PC-3 (cell line): ENCODE measurements around the gene PPTC7. TPM values are rescaled to one million over a fixed set of nuclear protein-coding genes. Genes with fewer than 3 reads are reported as not detected.
"Not testable (repeated sequence)": the region's sequence is repeated elsewhere in the genome, so short reads cannot be mapped to it uniquely, and the experiment has no call there.

Experiments used
- ATAC-seq: fragments of 200-7000 bp; cut with Tn5 transposase; 2 replicates; pipeline ENCODE4 v1.9.1; 2020; ENCODE audit warnings: mild to moderate bottlenecking, moderate library complexity
- BruUV-seq: library from RNA; stranded (reverse); fragments of 400-500 nt; replicated peaks from 2 replicates; lab custom pipeline; 2021; lab: Mats Ljungman, UMichigan
- CTCF ChIA-PET: fragments of 300-600 bp; sonication (Branson Sonifier 250); formaldehyde crosslinking; loops from one replicate; lab custom pipeline; 2022; ENCODE audit warnings: antibody characterized with exemption; lab: Charles Lee
- POLR2A ChIA-PET: fragments of 300-600 bp; sonication (Branson Sonifier 250); formaldehyde crosslinking; loops from one replicate; lab custom pipeline; 2022; ENCODE audit warnings: antibody characterized with exemption; ENCODE audit not compliant: unreplicated experiment; lab: Charles Lee
- DNase-seq: peaks from one replicate; pipeline ENCODE4 v3.0.0-alpha.2; 2015
- H2AFZ ChIP-seq: fragments of 300-600 bp; sonication (generic); 2 replicates; pipeline ENCODE4 v1.6.0; 2016; ENCODE audit warnings: antibody characterized with exemption, low read length
- H3F3A ChIP-seq: fragments of 300-600 bp; sonication (generic); one replicate; pipeline ENCODE4 v1.6.0; 2017; ENCODE audit warnings: antibody characterized with exemption, low read length, control low read depth, mild to moderate bottlenecking; ENCODE audit not compliant: unreplicated experiment
- H3K27ac ChIP-seq: fragments of 300-600 bp; sonication (generic); 2 replicates; pipeline ENCODE4 v1.5.1; 2016; ENCODE audit warnings: mild to moderate bottlenecking, low read length
- H3K27me3 ChIP-seq: fragments of 300-600 bp; sonication (generic); 2 replicates; pipeline ENCODE4 v1.6.1; 2016; ENCODE audit warnings: low read length, mixed read lengths
- H3K36me3 ChIP-seq: fragments of 300-600 bp; sonication (generic); 2 replicates; pipeline ENCODE4 v1.6.1; 2016; ENCODE audit warnings: low read depth, mixed run types, low read length, mixed read lengths
- H3K4me1 ChIP-seq: fragments of 300-600 bp; sonication (generic); 2 replicates; pipeline ENCODE4 v1.5.1; 2016; ENCODE audit warnings: low read length; ENCODE audit not compliant: insufficient read depth
- H3K4me2 ChIP-seq: fragments of 300-600 bp; sonication (generic); 2 replicates; pipeline ENCODE4 v1.6.0; 2016; ENCODE audit warnings: low read length
- H3K4me3 ChIP-seq: fragments of 300-600 bp; sonication (generic); 2 replicates; pipeline ENCODE4 v1.5.1; 2016; ENCODE audit warnings: mild to moderate bottlenecking, low read length, mixed read lengths
- H3K79me2 ChIP-seq: fragments of 300-600 bp; sonication (generic); 2 replicates; pipeline ENCODE4 v1.6.1; 2017; ENCODE audit warnings: low read length, mixed read lengths
- H3K9ac ChIP-seq: fragments of 300-600 bp; sonication (generic); 2 replicates; pipeline ENCODE4 v1.6.0; 2016; ENCODE audit warnings: mild to moderate bottlenecking, low read length
- H3K9me2 ChIP-seq: fragments of 300-600 bp; sonication (generic); replicated peaks from 2 replicates; pipeline ENCODE4 v1.6.1; 2016; ENCODE audit warnings: mixed run types, low read length, mixed read lengths
- H3K9me3 ChIP-seq: fragments of 300-600 bp; sonication (generic); 2 replicates; pipeline ENCODE4 v1.6.1; 2016; ENCODE audit warnings: low read length, mixed read lengths
- H4K20me1 ChIP-seq: fragments of 300-600 bp; sonication (generic); 2 replicates; pipeline ENCODE4 v1.6.1; 2016; ENCODE audit warnings: low read length, mixed read lengths
- CTCF ChIP-seq: fragments of 300-600 bp; sonication (generic); conservative IDR thresholded peaks from 2 replicates; pipeline ENCODE4 v1.5.1; 2017; ENCODE audit warnings: antibody characterized with exemption, low read depth, mild to moderate bottlenecking, low read length
- EZH2 ChIP-seq: fragments of 300-600 bp; sonication (generic); IDR thresholded peaks from one replicate; pipeline ENCODE4 v1.6.1; 2017; ENCODE audit warnings: antibody characterized with exemption, mild to moderate bottlenecking, low read length; ENCODE audit not compliant: unreplicated experiment
- EZH2phosphoT487 ChIP-seq: fragments of 300-600 bp; sonication (generic); IDR thresholded peaks from 2 replicates; pipeline ENCODE4 v1.6.1; 2018; ENCODE audit warnings: mild to moderate bottlenecking, antibody characterized with exemption, low read length, borderline replicate concordance
- intact Hi-C: fragments of 100-400 bp; cut with micrococcal nuclease; formaldehyde crosslinking; loops from 2 replicates; pipeline ENCODE4 v1.9.0; 2023
- total RNA-seq: library from RNA; depleted of rRNA; stranded (reverse); fragments of >200 nt; gene quantifications from 2 replicates; pipeline ENCODE4 v1.2.3, GENCODE V29; 2014

PPTC7 gene
- total RNA-seq, 1 experiment from 2014 or later = 9.0 TPM

DNA sequence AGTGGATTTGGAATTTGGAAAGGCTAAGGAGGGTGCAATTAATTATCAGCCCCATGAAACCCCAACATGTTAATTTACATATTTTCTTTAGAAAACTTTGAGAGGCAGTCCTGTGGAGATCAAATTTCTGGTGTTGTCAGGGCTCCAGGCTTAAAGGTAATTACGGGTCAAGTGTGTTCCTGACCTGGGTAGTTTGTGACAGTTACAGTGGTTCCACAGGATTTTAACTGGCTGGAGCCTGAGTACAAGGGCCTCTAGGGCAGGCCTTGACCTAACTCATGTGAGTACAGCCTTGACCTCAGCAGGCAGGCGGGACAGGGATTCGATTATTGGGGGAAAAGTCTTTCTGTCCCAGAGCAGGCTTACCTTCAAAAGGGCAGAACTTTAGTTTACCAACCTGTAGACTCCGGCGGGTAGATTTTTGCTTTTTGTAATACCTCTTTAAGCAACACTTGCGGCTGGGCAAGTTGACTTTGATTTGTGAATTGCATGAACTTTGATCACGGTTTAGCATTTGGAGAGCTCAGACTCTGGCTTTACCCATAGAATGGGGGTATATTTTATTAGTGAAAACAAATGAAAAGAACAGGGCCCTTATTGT is 8.4 kb upstream of the PPTC7 start:
- POLR2A ChIA-PET = no interaction called here
- H2AFZ ChIP-seq = no peak overlapping the region

GRCh38 chr12:110590806-110591326 is 7.7 kb upstream of the PPTC7 start:
- H4K20me1 ChIP-seq = no peaks in the 10 kb centered on the region
- CTCF ChIA-PET = no interaction called here
- H3K4me1 ChIP-seq = no peaks in the 10 kb centered on the region
- H3K4me2 ChIP-seq = no peak overlapping the region
- H3K79me2 ChIP-seq = no peaks in the 10 kb centered on the region
- intact Hi-C loops = no loop called here
- no peaks in the 10 kb centered on the region for H3K9me2 ChIP-seq
- H3K36me3 ChIP-seq = no peaks in the 10 kb centered on the region
- ATAC-seq = no peak
- H3K9ac ChIP-seq = no peak overlapping the region
- no peaks in the 10 kb centered on the region for H3K9me3 ChIP-seq
- POLR2A ChIA-PET = no interaction called here
- H3K27me3 ChIP-seq = no peaks in the 10 kb centered on the region
- no peaks in the 10 kb centered on the region for H3F3A ChIP-seq
- TF ChIP-seq EZH2phosphoT487 (no peak), EZH2 (no peak), CTCF (no peak)
- DNase-seq = no peak
- H3K27ac ChIP-seq = no peak overlapping the region
- BruUV-seq = no TSS peak
- H2AFZ ChIP-seq = 0 out of 2 replicates have a peak overlapping the region, but pooled peaks have one; percentile 25
- no peak overlapping the region for H3K4me3 ChIP-seq

More for the DNA sequence above, 8.4 kb upstream of the PPTC7 start:
- no peak overlapping the region for H3K4me2 ChIP-seq
- no peaks in the 10 kb centered on the region for H3F3A ChIP-seq
- H3K27me3 ChIP-seq = no peaks in the 10 kb centered on the region
- CTCF ChIA-PET = no interaction called here
- no peaks in the 10 kb centered on the region for H3K9me2 ChIP-seq
- H3K9ac ChIP-seq = no peak overlapping the region
- DNase-seq = no peak
- BruUV-seq = no TSS peak
- intact Hi-C loops = no loop called here
- H3K27ac ChIP-seq = no peak overlapping the region
- no peaks in the 10 kb centered on the region for H4K20me1 ChIP-seq
- TF ChIP-seq CTCF = no peak
- no peak for TF ChIP-seq EZH2phosphoT487
- TF ChIP-seq EZH2 = no peak
- H3K4me1 ChIP-seq = no peaks in the 10 kb centered on the region
- H3K79me2 ChIP-seq = no peaks in the 10 kb centered on the region
- no peaks in the 10 kb centered on the region for H3K36me3 ChIP-seq
- H3K4me3 ChIP-seq = no peak overlapping the region
- H3K9me3 ChIP-seq = no peaks in the 10 kb centered on the region
- no peak; the same call in 1 of the 2 replicates for ATAC-seq

- H3K4me2 ChIP-seq = no peak overlapping the region
- H3K9me2 ChIP-seq = no peaks in the 10 kb centered on the region
- DNase-seq (no peak), ATAC-seq (no peak)
- no peaks in the 10 kb centered on the region for H3K36me3 ChIP-seq
- no peaks in the 10 kb centered on the region for H3F3A ChIP-seq
- H3K27ac ChIP-seq = no peak overlapping the region
- H3K4me3 ChIP-seq = no peak overlapping the region
- no TSS peak for BruUV-seq
- TF ChIP-seq EZH2 = no peak
- TF ChIP-seq EZH2phosphoT487 = no peak
- TF ChIP-seq CTCF = no peak
- intact Hi-C loops = no loop called here
- H3K4me1 ChIP-seq = peaks cover 5% of the 10 kb centered on the region
- H3K9me3 ChIP-seq = no peaks in the 10 kb centered on the region
- no peak overlapping the region for H2AFZ ChIP-seq
- ChIA-PET POLR2A (no interaction called here), CTCF (no interaction called here)
- H4K20me1 ChIP-seq = no peaks in the 10 kb centered on the region
- no peak overlapping the region for H3K9ac ChIP-seq
- no peaks in the 10 kb centered on the region for H3K79me2 ChIP-seq
- no peaks in the 10 kb centered on the region for H3K27me3 ChIP-seq
These were observed 6.9 kb upstream of the PPTC7 start for GRCh38 chr12:110590059-110590458.

DNA sequence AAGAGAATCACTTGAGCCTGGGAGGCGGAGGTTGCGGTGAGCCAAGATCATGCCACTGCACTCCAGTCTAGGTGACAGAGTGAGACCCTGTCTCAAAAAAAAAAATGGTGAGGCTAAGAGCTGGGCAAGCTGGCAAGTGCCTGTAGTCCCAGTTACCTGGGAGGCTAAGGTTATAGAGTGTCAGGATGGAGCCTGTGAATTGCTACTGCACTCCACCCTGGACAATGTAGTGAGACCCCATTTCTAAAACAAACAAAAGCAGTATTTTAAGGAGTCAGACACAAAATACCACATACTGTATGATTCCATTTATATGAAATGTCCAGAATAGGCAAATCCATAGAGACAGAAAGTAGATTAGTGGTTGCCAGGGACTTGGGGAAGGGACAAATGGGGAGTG is 4.0 kb upstream of the PPTC7 start:
- POLR2A ChIA-PET, DNase-seq, H3K27ac ChIP-seq, H3K36me3 ChIP-seq, H3K4me3 ChIP-seq, H3K9ac ChIP-seq, H3K79me2 ChIP-seq, BruUV-seq, H2AFZ ChIP-seq, ATAC-seq, H3K9me3 ChIP-seq, H3F3A ChIP-seq, H3K9me2 ChIP-seq, H4K20me1 ChIP-seq, H3K4me2 ChIP-seq, intact Hi-C loops, H3K27me3 ChIP-seq: not testable (repeated sequence)
- CTCF ChIA-PET = interaction anchor here (0.6 kb wide), 1 partner anchor 839 kb away, joined by 3 read pairs; no protein-coding TSS in a partner anchor
- peaks cover 19% of the 10 kb centered on the region for H3K4me1 ChIP-seq
